Hepatocyte (in vitro differentiated cells): Measurements from ENCODE around the gene MT4.

Experiments
- EZH2phosphoT487 ChIP-seq: fragments of 200-600 bp; sonication (generic); IDR thresholded peaks from one replicate; pipeline ENCODE4 v1.6.1; 2018; ENCODE audit warnings: antibody characterized with exemption, mild to moderate bottlenecking, low read depth, moderate library complexity; ENCODE audit not compliant: unreplicated experiment, severe bottlenecking
- TF ChIP-seq, protein P1 (sequence below): fragments of 200-600 bp; sonication (generic); IDR thresholded peaks from 2 replicates; pipeline ENCODE4 v1.5.1; 2016; ENCODE audit warnings: antibody characterized with exemption, mild to moderate bottlenecking; ENCODE audit not compliant: poor library complexity

DNA sequence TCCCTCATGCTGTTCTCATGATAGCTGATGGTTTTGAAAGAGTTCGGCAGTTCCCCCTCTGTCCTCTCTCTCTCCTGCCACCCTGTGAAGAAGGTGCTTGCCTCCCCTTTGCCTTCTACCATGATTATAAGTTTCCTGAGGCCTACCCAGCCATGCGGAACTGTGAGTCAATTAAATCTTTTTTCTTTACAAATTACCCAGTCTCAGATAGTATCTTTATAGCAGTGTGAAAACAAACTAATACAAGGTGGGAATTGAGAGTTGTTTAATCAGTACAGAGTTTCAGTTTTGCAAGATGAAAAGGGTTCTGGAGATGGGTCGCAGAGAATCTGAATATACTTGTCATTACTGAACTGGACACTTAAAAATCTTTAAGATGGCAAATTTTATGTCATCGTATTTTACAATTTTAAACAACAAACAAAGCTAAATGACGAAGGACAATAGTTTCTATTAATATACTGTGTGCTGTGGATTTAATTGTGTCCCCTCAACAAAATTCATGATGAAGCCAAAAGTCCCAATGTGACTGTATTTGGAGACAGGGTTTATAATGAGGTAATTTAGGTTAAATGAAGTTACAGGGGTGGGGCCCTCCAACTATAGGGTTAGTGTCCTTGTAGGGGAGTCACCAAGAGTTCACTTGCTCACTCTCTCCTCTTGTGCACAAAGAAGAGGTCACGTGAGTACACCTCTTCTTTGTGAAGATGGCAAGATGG lies 28.9 kb downstream of the MT4 start:
- TF ChIP-seq, protein P1, sequence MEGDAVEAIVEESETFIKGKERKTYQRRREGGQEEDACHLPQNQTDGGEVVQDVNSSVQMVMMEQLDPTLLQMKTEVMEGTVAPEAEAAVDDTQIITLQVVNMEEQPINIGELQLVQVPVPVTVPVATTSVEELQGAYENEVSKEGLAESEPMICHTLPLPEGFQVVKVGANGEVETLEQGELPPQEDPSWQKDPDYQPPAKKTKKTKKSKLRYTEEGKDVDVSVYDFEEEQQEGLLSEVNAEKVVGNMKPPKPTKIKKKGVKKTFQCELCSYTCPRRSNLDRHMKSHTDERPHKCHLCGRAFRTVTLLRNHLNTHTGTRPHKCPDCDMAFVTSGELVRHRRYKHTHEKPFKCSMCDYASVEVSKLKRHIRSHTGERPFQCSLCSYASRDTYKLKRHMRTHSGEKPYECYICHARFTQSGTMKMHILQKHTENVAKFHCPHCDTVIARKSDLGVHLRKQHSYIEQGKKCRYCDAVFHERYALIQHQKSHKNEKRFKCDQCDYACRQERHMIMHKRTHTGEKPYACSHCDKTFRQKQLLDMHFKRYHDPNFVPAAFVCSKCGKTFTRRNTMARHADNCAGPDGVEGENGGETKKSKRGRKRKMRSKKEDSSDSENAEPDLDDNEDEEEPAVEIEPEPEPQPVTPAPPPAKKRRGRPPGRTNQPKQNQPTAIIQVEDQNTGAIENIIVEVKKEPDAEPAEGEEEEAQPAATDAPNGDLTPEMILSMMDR, result no peak
- TF ChIP-seq EZH2phosphoT487, result no peak
